Smooth muscle cell (in vitro differentiated cells): Measurements from ENCODE around the gene FLNB. TPM values are rescaled to one million over a fixed set of nuclear protein-coding genes. Genes with fewer than 3 reads are reported as not detected.

Source experiments
- DNase-seq: peaks from one replicate; lab custom pipeline; 2025; ENCODE audit not compliant: unreplicated experiment; lab: John Stamatoyannopoulos, UW
- H2AFZ ChIP-seq: fragments of 200-600 bp; sonication (generic); 2 replicates; pipeline ENCODE4 v1.6.0; 2016; ENCODE audit warnings: antibody characterized with exemption, low read depth, mild to moderate bottlenecking
- H3F3A ChIP-seq: fragments of 200-600 bp; sonication (generic); 2 replicates; pipeline ENCODE4 v1.6.0; 2017; ENCODE audit warnings: antibody characterized with exemption, low read depth
- H3K27ac ChIP-seq: fragments of 200-600 bp; sonication (generic); 2 replicates; pipeline ENCODE4 v1.5.1; 2016; ENCODE audit warnings: low read depth, mild to moderate bottlenecking
- H3K27me3 ChIP-seq: fragments of 200-600 bp; sonication (generic); 2 replicates; pipeline ENCODE4 v1.6.1; 2016; ENCODE audit warnings: low read depth, mild to moderate bottlenecking
- H3K36me3 ChIP-seq: fragments of 200-600 bp; sonication (generic); 2 replicates; pipeline ENCODE4 v1.5.1; 2016; ENCODE audit warnings: low read depth
- H3K4me1 ChIP-seq: fragments of 200-600 bp; sonication (generic); 2 replicates; pipeline ENCODE4 v1.5.1; 2016; ENCODE audit warnings: low read depth
- H3K4me2 ChIP-seq: fragments of 200-600 bp; sonication (generic); 2 replicates; pipeline ENCODE4 v1.6.0; 2016; ENCODE audit warnings: mild to moderate bottlenecking
- H3K4me3 ChIP-seq: fragments of 200-600 bp; sonication (generic); 2 replicates; pipeline ENCODE4 v1.5.1; 2016; ENCODE audit warnings: mild to moderate bottlenecking
- H3K79me2 ChIP-seq: fragments of 200-600 bp; sonication (generic); 2 replicates; pipeline ENCODE4 v1.6.0; 2016; ENCODE audit warnings: low read depth, mild to moderate bottlenecking
- H3K9ac ChIP-seq: fragments of 200-600 bp; sonication (generic); 2 replicates; pipeline ENCODE4 v1.6.0; 2016; ENCODE audit warnings: low read depth
- H3K9me3 ChIP-seq: fragments of 200-600 bp; sonication (generic); replicated peaks from 2 replicates; pipeline ENCODE4 v1.5.1; 2016; ENCODE audit warnings: low read depth
- H4K20me1 ChIP-seq: fragments of 200-600 bp; sonication (generic); 2 replicates; pipeline ENCODE4 v1.6.0; 2016; ENCODE audit warnings: low read depth
- WGBS: methylation state at CpG from one replicate; pipeline ENCODE4 v1.1.7; 2016; ENCODE audit warnings: low lambda C conversion rate; 5-methylcytosine and 5-hydroxymethylcytosine counted together
- polyA plus RNA-seq: library from polyadenylated mRNA; unstranded; fragments of >200 nt; fragmentation: Nextera tagmentation; extraction: Ambion mirVana; gene quantifications from 2 replicates; pipeline ENCODE4 v1.2.1, GENCODE V29; 2016
- total RNA-seq: library from RNA; depleted of rRNA; stranded (reverse); fragments of >200 nt; gene quantifications from 2 replicates; pipeline ENCODE4 v1.2.3, GENCODE V29; 2014
- TF ChIP-seq, protein P1 (sequence below): fragments of 200-600 bp; sonication (generic); IDR thresholded peaks from 2 replicates; pipeline ENCODE4 v1.5.1; 2017; ENCODE audit warnings: borderline replicate concordance, mild to moderate bottlenecking, antibody characterized with exemption; ENCODE audit not compliant: insufficient read depth, poor library complexity, severe bottlenecking

The FLNB gene
- total and polyA plus RNA-seq, 2 experiments from 2014 or later: 52.7 to 145 TPM

DNA sequence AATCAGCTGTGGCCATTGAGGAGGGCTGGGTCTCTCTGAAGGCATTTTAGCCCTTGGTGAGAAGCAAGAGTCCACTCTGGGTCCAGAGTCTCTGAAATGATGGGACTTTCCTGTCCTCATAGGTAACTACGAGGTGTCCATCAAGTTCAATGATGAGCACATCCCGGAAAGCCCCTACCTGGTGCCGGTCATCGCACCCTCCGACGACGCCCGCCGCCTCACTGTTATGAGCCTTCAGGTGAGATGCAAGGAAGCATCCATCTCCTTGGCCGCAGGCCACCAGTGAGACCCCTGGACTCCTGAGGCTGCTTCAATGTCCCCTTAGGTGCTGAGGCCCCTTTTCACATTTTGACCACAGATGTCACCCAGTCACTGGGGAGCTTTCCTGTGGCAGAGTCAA, 147.6 kb downstream of the FLNB start:
- peaks cover 16% of the 10 kb centered on the region for H4K20me1 ChIP-seq
- H3K36me3 ChIP-seq: peaks cover 23% of the 10 kb centered on the region
- H3K4me2 ChIP-seq: no peak overlapping the region
- H3K27me3 ChIP-seq: no peaks in the 10 kb centered on the region
- no peak overlapping the region for H3K27ac ChIP-seq
- TF ChIP-seq, protein P1, sequence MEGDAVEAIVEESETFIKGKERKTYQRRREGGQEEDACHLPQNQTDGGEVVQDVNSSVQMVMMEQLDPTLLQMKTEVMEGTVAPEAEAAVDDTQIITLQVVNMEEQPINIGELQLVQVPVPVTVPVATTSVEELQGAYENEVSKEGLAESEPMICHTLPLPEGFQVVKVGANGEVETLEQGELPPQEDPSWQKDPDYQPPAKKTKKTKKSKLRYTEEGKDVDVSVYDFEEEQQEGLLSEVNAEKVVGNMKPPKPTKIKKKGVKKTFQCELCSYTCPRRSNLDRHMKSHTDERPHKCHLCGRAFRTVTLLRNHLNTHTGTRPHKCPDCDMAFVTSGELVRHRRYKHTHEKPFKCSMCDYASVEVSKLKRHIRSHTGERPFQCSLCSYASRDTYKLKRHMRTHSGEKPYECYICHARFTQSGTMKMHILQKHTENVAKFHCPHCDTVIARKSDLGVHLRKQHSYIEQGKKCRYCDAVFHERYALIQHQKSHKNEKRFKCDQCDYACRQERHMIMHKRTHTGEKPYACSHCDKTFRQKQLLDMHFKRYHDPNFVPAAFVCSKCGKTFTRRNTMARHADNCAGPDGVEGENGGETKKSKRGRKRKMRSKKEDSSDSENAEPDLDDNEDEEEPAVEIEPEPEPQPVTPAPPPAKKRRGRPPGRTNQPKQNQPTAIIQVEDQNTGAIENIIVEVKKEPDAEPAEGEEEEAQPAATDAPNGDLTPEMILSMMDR: no peak
- no peak overlapping the region for H2AFZ ChIP-seq
- DNase-seq: no peak
- 96% methylated on average over 10 of the region's 10 CpGs for WGBS
- no peak overlapping the region for H3K4me3 ChIP-seq
- peaks cover 6% of the 10 kb centered on the region for H3F3A ChIP-seq
- H3K9ac ChIP-seq: no peak overlapping the region
- no peaks in the 10 kb centered on the region for H3K9me3 ChIP-seq
- no peaks in the 10 kb centered on the region for H3K4me1 ChIP-seq
- H3K79me2 ChIP-seq: no peaks in the 10 kb centered on the region

DNA sequence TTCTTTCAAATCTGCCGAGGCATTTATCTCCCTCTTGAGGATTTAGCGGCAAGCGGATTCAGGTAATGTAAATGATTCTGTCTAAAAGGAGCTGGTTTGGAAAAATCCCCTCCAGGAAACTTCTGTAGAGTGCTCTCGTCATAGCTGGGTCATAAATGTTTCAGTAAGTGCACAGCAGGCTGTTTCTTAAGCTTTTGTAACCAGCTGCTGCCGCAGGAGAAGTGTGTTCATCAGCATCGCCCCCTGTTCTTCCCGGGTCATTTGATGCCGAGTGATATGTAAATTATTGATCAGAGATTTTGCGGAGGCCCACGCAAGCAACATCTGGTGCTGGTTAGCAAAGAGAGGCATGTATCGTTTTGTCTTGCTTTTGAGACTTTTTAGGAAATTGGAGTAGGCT, 149.5 kb downstream of the FLNB start:
- H3K4me3 ChIP-seq: no peak overlapping the region
- 62% methylated on average over 11 of the region's 11 CpGs for whole genome bisulfite sequencing
- H3K36me3 ChIP-seq: peaks cover 15% of the 10 kb centered on the region
- TF ChIP-seq, protein P1: no peak
- H3K9me3 ChIP-seq: no peaks in the 10 kb centered on the region
- DNase-seq: no peak
- no peak overlapping the region for H3K9ac ChIP-seq
- H3K27me3 ChIP-seq: no peaks in the 10 kb centered on the region
- H3K4me2 ChIP-seq: no peak overlapping the region
- H3K27ac ChIP-seq: peak overlapping the region; percentile 58
- peaks cover 3% of the 10 kb centered on the region for H4K20me1 ChIP-seq
- no peaks in the 10 kb centered on the region for H3K79me2 ChIP-seq
- H3F3A ChIP-seq: peaks cover 5% of the 10 kb centered on the region
- H3K4me1 ChIP-seq: no peaks in the 10 kb centered on the region
- H2AFZ ChIP-seq: no peak overlapping the region

DNA sequence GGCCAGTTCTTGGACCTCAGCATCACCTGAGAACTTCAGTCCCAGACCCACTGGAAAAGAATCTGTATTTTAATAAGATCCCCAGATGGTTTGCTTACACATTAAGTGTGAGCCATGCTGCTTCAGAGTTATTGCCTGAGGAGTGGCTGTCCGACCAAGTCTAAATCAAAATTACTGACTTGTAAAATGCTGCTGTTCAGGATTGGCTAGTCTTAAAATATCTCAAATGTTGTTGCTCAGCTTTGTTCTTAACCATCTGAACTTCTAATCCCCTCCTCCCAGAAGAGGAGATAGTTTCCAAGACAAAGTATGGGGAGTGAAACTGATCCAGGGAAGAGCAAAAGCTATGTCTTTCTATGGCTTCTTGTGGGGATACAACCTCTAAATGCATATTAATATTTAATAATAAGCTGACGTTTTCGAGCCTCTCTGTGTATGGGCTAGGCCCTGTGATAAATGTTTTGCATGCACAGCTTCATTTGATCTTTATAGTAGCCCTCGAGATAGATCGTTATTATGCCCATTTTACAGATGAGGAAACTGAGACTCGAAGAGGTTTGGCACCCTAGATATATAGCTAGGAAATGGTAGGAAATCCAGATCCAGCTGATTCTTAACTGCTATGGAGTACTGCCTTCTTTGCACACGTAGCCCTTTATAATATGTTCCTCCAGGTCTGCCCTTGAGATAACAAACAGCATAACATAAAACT, 150.4 kb downstream of the FLNB start:
- 92% methylated on average over 7 of the region's 7 CpGs for WGBS

More for the DNA sequence above, 150.4 kb downstream of the FLNB start:
- Histone ChIP-seq H3K36me3 (peaks cover 11% of the 10 kb centered on the region), H3K4me2 (no peak overlapping the region), H3K9me3 (no peaks in the 10 kb centered on the region), H2AFZ (no peak overlapping the region), H3K27me3 (no peaks in the 10 kb centered on the region), H3K9ac (no peak overlapping the region), H3K79me2 (no peaks in the 10 kb centered on the region), H3K4me1 (no peaks in the 10 kb centered on the region), H3F3A (peaks cover 5% of the 10 kb centered on the region), H3K27ac (no peak overlapping the region), H4K20me1 (no peaks in the 10 kb centered on the region), H3K4me3 (no peak overlapping the region)
- TF ChIP-seq, protein P1: no peak
- DNase-seq: no peak
